HG03342 (cell line): ENCODE data around the gene CRNKL1.

Source experiments
- ATAC-seq: cut with Tn5 transposase; IDR thresholded peaks from one replicate; pipeline ENCODE4 v1.9.1; 2021; ENCODE audit warnings: mild to moderate bottlenecking, moderate library complexity; ENCODE audit not compliant: unreplicated experiment

The CRNKL1 gene

DNA sequence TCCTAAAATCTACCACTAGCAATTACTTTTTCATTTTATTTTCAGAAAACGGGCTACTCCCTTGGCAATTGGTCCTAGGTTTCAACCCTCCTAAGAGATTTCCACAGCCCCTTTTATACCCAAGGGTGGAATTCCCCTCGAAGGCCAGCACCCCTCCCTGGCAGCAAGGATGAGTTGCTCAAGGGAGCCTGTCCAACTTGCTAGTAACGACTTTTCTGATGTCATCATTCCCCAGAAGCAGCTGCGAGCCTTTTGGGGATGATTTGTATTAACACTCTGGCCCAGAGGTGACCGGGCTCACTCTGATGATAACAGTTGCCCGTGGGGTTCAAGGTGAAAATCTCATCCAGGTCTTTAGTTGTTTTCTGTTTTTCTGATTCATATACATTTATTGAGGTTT lies 65.8 kb downstream of the CRNKL1 start:
- ATAC-seq = no peak
